Skeletal muscle tissue (tissue), 4 donors: ENCODE results near the gene RNF166. TPM values are rescaled to one million over a fixed set of nuclear protein-coding genes. Genes with fewer than 3 reads are reported as not detected.

Source experiments
- H3K27ac ChIP-seq: one replicate; pipeline ENCODE4 v1.7.0; 2013; ENCODE audit warnings: mild to moderate bottlenecking, low read depth, low read length, inconsistent platforms
- H3K27me3 ChIP-seq, 3 donors: one replicate each; pipeline ENCODE4 v1.7.0; 2013; ENCODE audit warnings: low read length in 3 of 3; ENCODE audit not compliant: control insufficient read depth in 3 of 3, insufficient read depth in 3 of 3
- H3K36me3 ChIP-seq, 3 donors: one replicate each; pipeline ENCODE4 v1.7.0; 2013; ENCODE audit warnings: low read length in 3 of 3; ENCODE audit not compliant: control insufficient read depth in 3 of 3, insufficient read depth in 3 of 3
- H3K4me1 ChIP-seq, 3 donors: one replicate each; pipeline ENCODE4 v1.7.0; 2013; ENCODE audit warnings: low read length in 3 of 3, mild to moderate bottlenecking in 3 of 3; ENCODE audit not compliant: control insufficient read depth in 3 of 3, insufficient read depth in 3 of 3
- H3K4me3 ChIP-seq, 3 donors: one replicate each; pipeline ENCODE4 v1.7.0; 2013; ENCODE audit warnings: low read length in 3 of 3
- H3K9ac ChIP-seq, 3 donors: one replicate each; pipeline ENCODE4 v1.7.0; 2013; ENCODE audit warnings: low read length in 3 of 3, mild to moderate bottlenecking in 3 of 3, moderate library complexity in 2 of 3, low read depth in 1 of 3
- H3K9me3 ChIP-seq, 3 donors: one replicate each; pipeline ENCODE4 v1.7.0; 2013; ENCODE audit warnings: low read length in 3 of 3; ENCODE audit not compliant: control insufficient read depth in 3 of 3
- total RNA-seq: library from RNA; depleted of rRNA; stranded (reverse); fragments of >200 nt; gene quantifications from one replicate; pipeline ENCODE4 v1.2.3, GENCODE V29; 2014
- donor health status: Osteomylitis.

The RNF166 gene
- 12.0 TPM for total RNA-seq

GRCh38 chr16:88706229-88706964 is at the start of gene RNF166, which contains the start of gene CTU2:
RNF166 (minus strand) TSS chr16:88706408; CDS start chr16:88706325, 83 bp downstream.
CTU2 (plus strand) TSS chr16:88706503; CDS start chr16:88706531, 28 bp downstream.
- peaks cover 35 to 49% (median 37%) of the 10 kb centered on the region in 3 donors for H3K4me1 ChIP-seq

GRCh38 chr16:88754912-88755744 is 48.9 kb upstream of the RNF166 start:
- Histone ChIP-seq H3K9me3 (peaks cover 0 to 8% (median 3%) of the 10 kb centered on the region in 3 donors), H3K4me1 (peaks cover 0 to 2% (median 0%) of the 10 kb centered on the region in 3 donors), H3K9ac (no peak overlapping the region), H3K4me3 (no peak overlapping the region), H3K36me3 (no peaks in the 10 kb centered on the region), H3K27me3 (peaks cover 0 to 6% (median 6%) of the 10 kb centered on the region in 3 donors), H3K27ac (no peak overlapping the region)

More at GRCh38 chr16:88706229-88706964, at the start of gene RNF166, which contains the start of gene CTU2:
- Histone ChIP-seq H3K27ac (peak within 1 kb of the TSS; percentile 87), H3K4me3 (peak within 1 kb of the TSS; percentile 97 to 100 (median 97)), H3K9me3 (no peaks in the 10 kb centered on the region), H3K27me3 (no peaks in the 10 kb centered on the region), H3K9ac (peak within 1 kb of the TSS; percentile 95 to 98 (median 96)), H3K36me3 (peaks cover 0 to 12% (median 10%) of the 10 kb centered on the region in 3 donors)

GRCh38 chr16:88754109-88754911 is 48.1 kb upstream of the RNF166 start:
- Histone ChIP-seq H3K9me3 (peaks cover 0 to 8% (median 3%) of the 10 kb centered on the region in 3 donors), H3K4me1 (no peaks in the 10 kb centered on the region), H3K36me3 (no peaks in the 10 kb centered on the region), H3K27ac (no peak overlapping the region), H3K4me3 (no peak overlapping the region), H3K9ac (no peak overlapping the region), H3K27me3 (peaks cover 0 to 6% (median 6%) of the 10 kb centered on the region in 3 donors)

GRCh38 chr16:88753602-88754001 is 47.4 kb upstream of the RNF166 start:
- peaks cover 0 to 6% (median 6%) of the 10 kb centered on the region in 3 donors for H3K27me3 ChIP-seq
- no peaks in the 10 kb centered on the region for H3K36me3 ChIP-seq
- no peak overlapping the region for H3K27ac ChIP-seq
- H3K4me1 ChIP-seq = no peaks in the 10 kb centered on the region
- H3K4me3 ChIP-seq = no peak overlapping the region
- H3K9ac ChIP-seq = no peak overlapping the region
- peaks cover 0 to 5% (median 3%) of the 10 kb centered on the region in 3 donors for H3K9me3 ChIP-seq

- Histone ChIP-seq H3K27ac (no peak overlapping the region), H3K9ac (no peak overlapping the region), H3K4me1 (no peaks in the 10 kb centered on the region)
Measured at GRCh38 chr16:88753191-88753590, 47.0 kb upstream of the RNF166 start.

GRCh38 chr16:88752386-88753002 is 46.3 kb upstream of the RNF166 start:
- Histone ChIP-seq H3K27me3 (no peaks in the 10 kb centered on the region), H3K9me3 (no peaks in the 10 kb centered on the region), H3K4me1 (no peaks in the 10 kb centered on the region), H3K36me3 (no peaks in the 10 kb centered on the region), H3K4me3 (no peak overlapping the region), H3K9ac (no peak overlapping the region), H3K27ac (no peak overlapping the region)

More at GRCh38 chr16:88753191-88753590, 47.0 kb upstream of the RNF166 start:
- Histone ChIP-seq H3K9me3 (peaks cover 0 to 1% (median under 1%) of the 10 kb centered on the region in 3 donors), H3K27me3 (peaks cover 0 to 5% (median 3%) of the 10 kb centered on the region in 3 donors), H3K4me3 (no peak overlapping the region), H3K36me3 (no peaks in the 10 kb centered on the region)

GRCh38 chr16:88750854-88751253 is 44.6 kb upstream of the RNF166 start:
- H3K4me3 ChIP-seq = no peak overlapping the region
- H3K27ac ChIP-seq = no peak overlapping the region
- peaks cover 0 to 3% (median 0%) of the 10 kb centered on the region in 3 donors for H3K27me3 ChIP-seq
- H3K36me3 ChIP-seq = no peaks in the 10 kb centered on the region
- H3K4me1 ChIP-seq = peaks cover 3 to 6% (median 5%) of the 10 kb centered on the region in 3 donors
- H3K9me3 ChIP-seq = no peaks in the 10 kb centered on the region
- no peak overlapping the region for H3K9ac ChIP-seq

GRCh38 chr16:88749358-88749757 is 43.1 kb upstream of the RNF166 start:
- Histone ChIP-seq H3K9me3 (no peaks in the 10 kb centered on the region), H3K36me3 (no peaks in the 10 kb centered on the region), H3K27me3 (peaks cover 0 to 7% (median 4%) of the 10 kb centered on the region in 3 donors), H3K9ac (no peak overlapping the region), H3K27ac (no peak overlapping the region), H3K4me3 (no peak overlapping the region), H3K4me1 (peaks cover 8 to 10% (median 9%) of the 10 kb centered on the region in 3 donors)

GRCh38 chr16:88748364-88748763 is 42.2 kb upstream of the RNF166 start:
- peaks cover 8 to 17% (median 8%) of the 10 kb centered on the region in 3 donors for H3K27me3 ChIP-seq
- H3K36me3 ChIP-seq = no peaks in the 10 kb centered on the region
- no peak overlapping the region for H3K4me3 ChIP-seq
- H3K9me3 ChIP-seq = no peaks in the 10 kb centered on the region
- no peak overlapping the region for H3K27ac ChIP-seq
- H3K4me1 ChIP-seq = peaks cover 14 to 19% (median 16%) of the 10 kb centered on the region in 3 donors
- H3K9ac ChIP-seq = no peak overlapping the region
